Pancreas (tissue), 10 donors: ENCODE measurements around the gene NMRK1. TPM values are rescaled to one million over a fixed set of nuclear protein-coding genes. Genes with fewer than 3 reads are reported as not detected.

ENCODE experiments used
- ATAC-seq, 4 donors: fragments of 200-7000 bp; cut with Tn5 transposase; one replicate each; pipeline versions ENCODE4 v1.8.0 to v1.9.1; 2020; ENCODE audit warnings: mild to moderate bottlenecking in 4 of 4, moderate library complexity in 4 of 4
- DNase-seq, 6 donors: peaks; one replicate each; pipeline ENCODE4 v3.0.0-alpha.2; 2020
- FAIRE-seq: peaks from 2 replicates; lab custom pipeline; 2012; peaks lifted over from hg19 to GRCh38; lab: Jason Lieb, UNC
- H3K27ac ChIP-seq, 4 donors: fragments of 200-600 bp; sonication (generic); 1 replicate in 3 of 4; 2 replicates in 1 of 4; pipeline versions ENCODE4 v1.5.0 to v1.8.0; 2020
- H3K27me3 ChIP-seq, 4 donors: fragments of 200-600 bp; one replicate each; pipeline ENCODE4 v1.8.0; 2021
- H3K36me3 ChIP-seq, 3 donors: fragments of 200-600 bp; sonication (generic) in 1 of 3; one replicate each; pipeline versions ENCODE4 v1.5.0 to v1.8.0; 2020 to 2021
- H3K4me1 ChIP-seq, 3 donors: fragments of 200-600 bp; one replicate each; pipeline ENCODE4 v1.8.0; 2021
- H3K4me3 ChIP-seq, 4 donors: fragments of 200-600 bp; sonication (generic) in 2 of 4; one replicate each; pipeline versions ENCODE4 v1.5.0 to v1.8.0; 2020 to 2021
- H3K9me3 ChIP-seq, 4 donors: fragments of 200-600 bp; one replicate each; pipeline ENCODE4 v1.8.0; 2021
- WGBS, 2 donors: extraction: QIAGEN DNeasy Blood & Tissue Kit; methylation state at CpG; one replicate each; pipeline ENCODE4 v1.1.7; 2013; 5-methylcytosine and 5-hydroxymethylcytosine counted together
- intact Hi-C, 3 donors: fragments of 100-400 bp; cut with DNase I; formaldehyde crosslinking; loops; one replicate each; pipeline versions ENCODE4 v1.11.1 to v1.14.2; 2022
- polyA plus RNA-seq, 2 donors: library from polyadenylated mRNA; stranded (reverse); fragments of 200-250 nt; gene quantifications; one replicate each; pipeline ENCODE4 v1.2.3, GENCODE V29; 2013
- total RNA-seq, 6 donors: library from RNA; stranded (reverse); fragmentation: NEBNext Ultra II Directional in 4 of 6; extraction: Animal tissue kit (Norgen Biotek cat#: 25700) in 4 of 6; gene quantifications; one replicate each; pipeline versions ENCODE4 v1.2.1 to v1.2.4, GENCODE V29; 2021 to 2023
- TF ChIP-seq, protein P1 (sequence below), 4 donors: fragments of 200-600 bp; sonication (generic) in 3 of 4; IDR thresholded peaks; one replicate each; pipeline versions ENCODE4 v1.5.0 to v1.8.0; 2021; ENCODE audit warnings: antibody characterized with exemption in 4 of 4
- donor health status: healthy with polysubstance abuse.
- donor health status: DM: no; HTN: no; CAD: no; lungs with moderate emphysema.
- donor health status: DM: no; HTN: no; CAD: no.
- donor health status: control.
- donor health status: control.
- donor health status: Bipolar disorder and iron deficiency.
- donor health status: DM: yes; HTN: yes; CAD: no.
- donor health status: DM: no; HTN: no; CAD: no.
- donor health status: DM: no; HTN: no; CAD: no.
- donor health status: DM: yes; HTN: yes; CAD: no.

The NMRK1 gene
- total RNA-seq (10 to 100 TPM; 16.8 to 29.8 (median 24.6) TPM), polyA plus RNA-seq (10 to 100 TPM; 58.7 to 76.1 TPM)

DNA sequence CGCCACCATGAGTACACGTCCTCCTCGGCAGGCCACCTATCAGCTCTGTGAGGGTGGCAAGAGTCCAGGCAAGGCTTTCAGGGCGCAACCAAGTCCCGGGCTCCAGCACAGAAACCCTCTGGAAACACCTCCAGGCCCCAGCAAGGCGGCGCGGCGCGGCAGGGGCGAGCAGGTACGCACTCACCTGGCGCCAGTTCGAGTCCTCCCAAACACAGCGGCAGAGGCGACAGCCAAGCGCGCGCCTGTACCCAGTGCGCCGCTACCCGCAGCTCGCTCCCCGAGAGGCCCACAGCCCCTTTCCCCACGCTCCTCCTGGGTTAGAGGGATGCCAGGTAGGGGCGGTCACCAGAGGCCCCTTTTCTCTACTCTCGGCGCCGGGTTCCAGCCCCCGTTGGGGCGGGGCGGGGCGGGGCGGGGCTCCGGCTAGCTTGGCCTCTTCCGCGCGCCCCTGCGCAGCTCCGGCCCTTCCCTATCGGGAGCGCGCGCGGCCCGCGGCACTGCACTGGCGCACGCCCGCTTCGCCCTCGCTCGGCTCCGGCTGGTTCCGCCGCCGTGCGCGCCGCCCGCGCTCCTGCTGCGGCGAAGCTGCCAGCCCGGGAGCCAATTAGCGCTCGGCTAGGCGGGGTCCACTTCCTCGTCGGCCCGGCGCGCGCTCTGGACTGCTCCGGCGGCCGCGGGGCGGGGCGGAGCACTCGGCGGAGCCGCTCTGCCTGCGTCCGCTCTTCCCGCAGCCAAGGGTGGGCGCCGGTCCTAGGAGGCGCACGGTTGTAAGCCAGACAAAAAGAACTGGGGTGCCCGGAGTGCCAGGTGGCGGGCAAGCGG is at the start of gene NMRK1, which contains the start of gene OSTF1:
NMRK1 (minus strand) TSS at position 332 of the 822 bp plus-strand sequence. CDS start 5,040 bp downstream, outside the sequence.
OSTF1 (plus strand) TSS at position 691 of the 822 bp plus-strand sequence. CDS start 179 bp downstream, outside the sequence.
- Histone ChIP-seq H3K4me1 (peaks cover 15 to 46% (median 42%) of the 10 kb centered on the region in 3 donors), H3K36me3 (no peaks in the 10 kb centered on the region), H3K27ac (peak within 1 kb of the TSS; percentile 94 to 99 (median 98)), H3K9me3 (no peaks in the 10 kb centered on the region), H3K4me3 (peak within 1 kb of the TSS; percentile 80 to 95 (median 84)), H3K27me3 (no peaks in the 10 kb centered on the region)
- TF ChIP-seq, protein P1, sequence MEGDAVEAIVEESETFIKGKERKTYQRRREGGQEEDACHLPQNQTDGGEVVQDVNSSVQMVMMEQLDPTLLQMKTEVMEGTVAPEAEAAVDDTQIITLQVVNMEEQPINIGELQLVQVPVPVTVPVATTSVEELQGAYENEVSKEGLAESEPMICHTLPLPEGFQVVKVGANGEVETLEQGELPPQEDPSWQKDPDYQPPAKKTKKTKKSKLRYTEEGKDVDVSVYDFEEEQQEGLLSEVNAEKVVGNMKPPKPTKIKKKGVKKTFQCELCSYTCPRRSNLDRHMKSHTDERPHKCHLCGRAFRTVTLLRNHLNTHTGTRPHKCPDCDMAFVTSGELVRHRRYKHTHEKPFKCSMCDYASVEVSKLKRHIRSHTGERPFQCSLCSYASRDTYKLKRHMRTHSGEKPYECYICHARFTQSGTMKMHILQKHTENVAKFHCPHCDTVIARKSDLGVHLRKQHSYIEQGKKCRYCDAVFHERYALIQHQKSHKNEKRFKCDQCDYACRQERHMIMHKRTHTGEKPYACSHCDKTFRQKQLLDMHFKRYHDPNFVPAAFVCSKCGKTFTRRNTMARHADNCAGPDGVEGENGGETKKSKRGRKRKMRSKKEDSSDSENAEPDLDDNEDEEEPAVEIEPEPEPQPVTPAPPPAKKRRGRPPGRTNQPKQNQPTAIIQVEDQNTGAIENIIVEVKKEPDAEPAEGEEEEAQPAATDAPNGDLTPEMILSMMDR (IDR thresholded peaks at IDR 0.05): no peak
- ATAC-seq (peak; percentile 84 to 92 (median 88)), DNase-seq (peak; percentile 93 to 97 (median 95)), FAIRE-seq (no peak)
- 0 to 1% methylated on average over 57 to 93 of the region's 93 CpGs for WGBS, 2 donors
- intact Hi-C loops: no loop called here

- intact Hi-C loops: no loop called here
- no peaks in the 10 kb centered on the region for H3K9me3 ChIP-seq
- TF ChIP-seq, protein P1 (IDR thresholded peaks at IDR 0.05): no peak
- FAIRE-seq (no peak), DNase-seq (no peak), ATAC-seq (no peak)
- H3K36me3 ChIP-seq: peaks cover 0 to 22% (median 3%) of the 10 kb centered on the region in 3 donors
- 90 to 99% methylated on average over 2 of the region's 2 CpGs for WGBS, 2 donors
- no peaks in the 10 kb centered on the region for H3K27me3 ChIP-seq
- no peaks in the 10 kb centered on the region for H3K4me1 ChIP-seq
- H3K27ac ChIP-seq: no peak overlapping the region
- H3K4me3 ChIP-seq: no peak overlapping the region
Observed at GRCh38 chr9:75134495-75134894, 46.5 kb upstream of the NMRK1 start.

GRCh38 chr9:75133396-75133795 is 45.4 kb upstream of the NMRK1 start:
- WGBS, 2 donors: 97 to 100% methylated on average over 3 of the region's 3 CpGs
- Histone ChIP-seq H3K4me1 (no peaks in the 10 kb centered on the region), H3K27ac (no peak overlapping the region), H3K4me3 (no peak overlapping the region), H3K36me3 (peaks cover 0 to 22% (median 3%) of the 10 kb centered on the region in 3 donors), H3K9me3 (no peaks in the 10 kb centered on the region), H3K27me3 (no peaks in the 10 kb centered on the region)
- TF ChIP-seq, protein P1 (IDR thresholded peaks at IDR 0.05): no peak
- FAIRE-seq: no peak
- no peak for ATAC-seq
- no peak for DNase-seq
- intact Hi-C loops: no loop called here

GRCh38 chr9:75132244-75132643 is 44.3 kb upstream of the NMRK1 start:
- Histone ChIP-seq H3K36me3 (peaks cover 0 to 16% (median 3%) of the 10 kb centered on the region in 3 donors), H3K4me3 (no peak overlapping the region), H3K9me3 (no peaks in the 10 kb centered on the region), H3K27ac (no peak overlapping the region), H3K27me3 (no peaks in the 10 kb centered on the region), H3K4me1 (no peaks in the 10 kb centered on the region)
- intact Hi-C loops: no loop called here
- ATAC-seq (no peak), DNase-seq (no peak), FAIRE-seq (no peak)
- TF ChIP-seq, protein P1 (IDR thresholded peaks at IDR 0.05): no peak
- WGBS, 2 donors: 86 to 87% methylated on average over 4 of the region's 4 CpGs
